Gastroesophageal sphincter (tissue), 4 donors: Measurements from ENCODE around the gene TRIM2. TPM values are rescaled to one million over a fixed set of nuclear protein-coding genes. Genes with fewer than 3 reads are reported as not detected.

Experiments used
- ATAC-seq: fragments of 150-250 bp; one replicate; pipeline ENCODE4 v1.9.1; 2016; ENCODE audit warnings: mild to moderate bottlenecking, moderate library complexity
- H3K27ac ChIP-seq, 4 donors: fragments of 200-600 bp; sonication (generic) in 3 of 4; 1 replicate in 3 of 4; 2 replicates in 1 of 4; pipeline ENCODE4 v1.5.1; 2016 to 2019
- H3K27me3 ChIP-seq: fragments of 200-600 bp; sonication (generic); one replicate; pipeline ENCODE4 v1.5.1; 2019
- H3K36me3 ChIP-seq, 2 donors: fragments of 200-600 bp; sonication (generic); one replicate each; pipeline ENCODE4 v1.5.1; 2019; ENCODE audit warnings: control low read depth in 1 of 2
- H3K4me1 ChIP-seq, 3 donors: fragments of 200-600 bp; sonication (generic); 1 replicate in 2 of 3; 2 replicates in 1 of 3; pipeline ENCODE4 v1.5.1; 2016 to 2019; ENCODE audit warnings: control low read depth in 2 of 3
- H3K4me3 ChIP-seq, 2 donors: fragments of 200-600 bp; sonication (generic); one replicate each; pipeline ENCODE4 v1.5.1; 2019; ENCODE audit warnings: mild to moderate bottlenecking in 1 of 2, moderate library complexity in 1 of 2
- H3K9me3 ChIP-seq, 3 donors: fragments of 200-600 bp; sonication (generic); one replicate each; pipeline ENCODE4 v1.5.1; 2017 to 2019; ENCODE audit warnings: control low read depth in 2 of 3
- EP300 ChIP-seq: sonication (generic); formaldehyde crosslinking; IDR thresholded peaks from one replicate; pipeline ENCODE4 v1.6.1; 2017; ENCODE audit warnings: antibody characterized with exemption, mild to moderate bottlenecking
- POLR2A ChIP-seq, 2 donors: fragments of 450-650 bp; IDR thresholded peaks; one replicate each; pipeline ENCODE4 v1.6.1; 2017; ENCODE audit warnings: antibody characterized with exemption in 2 of 2, mild to moderate bottlenecking in 2 of 2, moderate library complexity in 1 of 2
- POLR2AphosphoS5 ChIP-seq: sonication (generic); formaldehyde crosslinking; IDR thresholded peaks from one replicate; pipeline ENCODE4 v1.6.1; 2017; ENCODE audit warnings: antibody characterized with exemption
- WGBS, 2 donors: methylation state at CpG; one replicate each; pipeline ENCODE4 v1.1.5; 2018; ENCODE audit warnings: low coverage in 1 of 2; 5-methylcytosine and 5-hydroxymethylcytosine counted together
- total RNA-seq, 4 donors: library from RNA; depleted of rRNA; stranded (reverse); fragments of >200 nt; gene quantifications; one replicate each; pipeline ENCODE4 v1.1.0, GENCODE V29; 2016
- TF ChIP-seq, protein P1 (sequence below), 4 experiments: fragments of 200-600 bp in 2 of 4; fragments of 450-650 bp in 2 of 4; sonication (generic) in 1 of 4; IDR thresholded peaks; one replicate each; pipeline ENCODE4 v1.5.1; 2017 to 2019; ENCODE audit warnings: antibody characterized with exemption in 4 of 4, mild to moderate bottlenecking in 2 of 4, moderate library complexity in 2 of 4

The TRIM2 gene
- total RNA-seq, 4 donors from 2014 or later, result 31.2 to 59.2 (median 44.4) TPM

- no peaks in the 10 kb centered on the region for H3K4me1 ChIP-seq
- TF ChIP-seq EP300 (no peak), POLR2A (IDR thresholded peaks at IDR 0.05) (no peak), POLR2AphosphoS5 (no peak)
- TF ChIP-seq, protein P1, sequence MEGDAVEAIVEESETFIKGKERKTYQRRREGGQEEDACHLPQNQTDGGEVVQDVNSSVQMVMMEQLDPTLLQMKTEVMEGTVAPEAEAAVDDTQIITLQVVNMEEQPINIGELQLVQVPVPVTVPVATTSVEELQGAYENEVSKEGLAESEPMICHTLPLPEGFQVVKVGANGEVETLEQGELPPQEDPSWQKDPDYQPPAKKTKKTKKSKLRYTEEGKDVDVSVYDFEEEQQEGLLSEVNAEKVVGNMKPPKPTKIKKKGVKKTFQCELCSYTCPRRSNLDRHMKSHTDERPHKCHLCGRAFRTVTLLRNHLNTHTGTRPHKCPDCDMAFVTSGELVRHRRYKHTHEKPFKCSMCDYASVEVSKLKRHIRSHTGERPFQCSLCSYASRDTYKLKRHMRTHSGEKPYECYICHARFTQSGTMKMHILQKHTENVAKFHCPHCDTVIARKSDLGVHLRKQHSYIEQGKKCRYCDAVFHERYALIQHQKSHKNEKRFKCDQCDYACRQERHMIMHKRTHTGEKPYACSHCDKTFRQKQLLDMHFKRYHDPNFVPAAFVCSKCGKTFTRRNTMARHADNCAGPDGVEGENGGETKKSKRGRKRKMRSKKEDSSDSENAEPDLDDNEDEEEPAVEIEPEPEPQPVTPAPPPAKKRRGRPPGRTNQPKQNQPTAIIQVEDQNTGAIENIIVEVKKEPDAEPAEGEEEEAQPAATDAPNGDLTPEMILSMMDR (IDR thresholded peaks at IDR 0.05), result no peak
- no peak overlapping the region for H3K27ac ChIP-seq
- H3K4me3 ChIP-seq, result no peak overlapping the region
- peaks cover 0 to 34% of the 10 kb centered on the region in 2 donors for H3K36me3 ChIP-seq
- H3K27me3 ChIP-seq, result no peaks in the 10 kb centered on the region
- 77 to 82% methylated on average over 4 of the region's 4 CpGs for WGBS, 2 donors
- H3K9me3 ChIP-seq, result no peaks in the 10 kb centered on the region
- ATAC-seq, result no peak
Observed at GRCh38 chr4:153337686-153338085, 133.4 kb downstream of the TRIM2 start.

- H3K36me3 ChIP-seq, result peaks cover 0 to 8% of the 10 kb centered on the region in 2 donors
- no peaks in the 10 kb centered on the region for H3K27me3 ChIP-seq
- no peak overlapping the region for H3K27ac ChIP-seq
- 30 to 43% methylated on average over 4 of the region's 5 CpGs for WGBS, 2 donors
- no peak for ATAC-seq
- no peak overlapping the region for H3K4me3 ChIP-seq
- no peaks in the 10 kb centered on the region for H3K9me3 ChIP-seq
- peaks cover 0 to 21% (median 0%) of the 10 kb centered on the region in 3 donors for H3K4me1 ChIP-seq
- TF ChIP-seq POLR2AphosphoS5 (no peak), POLR2A (IDR thresholded peaks at IDR 0.05) (no peak), EP300 (no peak)
- TF ChIP-seq, protein P1 (IDR thresholded peaks at IDR 0.05), result no peak
Observed at GRCh38 chr4:153341575-153342090, 137.4 kb downstream of the TRIM2 start.

DNA sequence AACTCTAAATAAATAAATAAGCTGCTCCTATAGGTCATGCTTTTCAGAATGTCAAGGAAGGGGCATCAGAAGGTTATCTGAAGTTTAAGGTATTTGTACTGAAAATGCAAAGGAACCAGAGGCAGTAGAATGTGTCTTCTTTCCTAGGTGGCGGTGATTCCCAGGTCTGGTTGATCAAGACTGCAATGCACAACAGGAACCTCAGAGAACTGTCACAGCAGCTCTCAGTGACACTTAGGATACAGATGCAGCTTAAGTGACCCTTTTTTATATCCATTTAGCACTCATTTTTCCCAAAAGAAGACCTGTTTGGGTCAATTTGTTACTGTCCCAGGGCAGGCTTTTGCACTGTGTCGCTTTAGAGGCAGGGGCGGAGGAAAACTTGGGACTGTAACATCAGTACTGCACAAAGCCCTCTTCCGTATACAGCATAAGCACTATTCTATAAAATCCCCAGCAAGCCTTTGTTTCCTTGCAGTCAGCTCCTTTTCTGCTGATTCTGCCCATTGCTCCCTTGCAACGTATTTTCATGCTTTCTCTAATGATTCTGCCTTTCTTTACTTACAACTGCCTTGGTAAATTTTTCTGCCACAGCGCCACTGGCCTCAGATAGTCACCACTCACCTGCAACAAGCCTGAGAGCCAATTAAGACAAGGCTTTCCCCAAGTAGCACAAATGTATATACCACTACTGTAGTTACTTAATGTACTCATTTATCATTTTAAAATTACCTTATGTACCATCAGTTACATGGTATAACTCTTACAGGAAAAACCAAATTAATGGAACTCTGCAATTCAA, 138.7 kb downstream of the TRIM2 start:
- peaks cover 0 to 8% of the 10 kb centered on the region in 2 donors for H3K36me3 ChIP-seq
- peaks cover 0 to 26% (median 0%) of the 10 kb centered on the region in 3 donors for H3K4me1 ChIP-seq
- WGBS, 2 donors, result 85 to 95% methylated on average over 5 to 6 of the region's 6 CpGs
- no peaks in the 10 kb centered on the region for H3K27me3 ChIP-seq
- no peaks in the 10 kb centered on the region for H3K9me3 ChIP-seq
- H3K27ac ChIP-seq, result no peak overlapping the region
- no peak overlapping the region for H3K4me3 ChIP-seq
- TF ChIP-seq POLR2AphosphoS5, result no peak
- TF ChIP-seq, protein P1 (IDR thresholded peaks at IDR 0.05), result no peak
- TF ChIP-seq POLR2A (IDR thresholded peaks at IDR 0.05), result no peak
- no peak for TF ChIP-seq EP300
- ATAC-seq, result no peak

DNA sequence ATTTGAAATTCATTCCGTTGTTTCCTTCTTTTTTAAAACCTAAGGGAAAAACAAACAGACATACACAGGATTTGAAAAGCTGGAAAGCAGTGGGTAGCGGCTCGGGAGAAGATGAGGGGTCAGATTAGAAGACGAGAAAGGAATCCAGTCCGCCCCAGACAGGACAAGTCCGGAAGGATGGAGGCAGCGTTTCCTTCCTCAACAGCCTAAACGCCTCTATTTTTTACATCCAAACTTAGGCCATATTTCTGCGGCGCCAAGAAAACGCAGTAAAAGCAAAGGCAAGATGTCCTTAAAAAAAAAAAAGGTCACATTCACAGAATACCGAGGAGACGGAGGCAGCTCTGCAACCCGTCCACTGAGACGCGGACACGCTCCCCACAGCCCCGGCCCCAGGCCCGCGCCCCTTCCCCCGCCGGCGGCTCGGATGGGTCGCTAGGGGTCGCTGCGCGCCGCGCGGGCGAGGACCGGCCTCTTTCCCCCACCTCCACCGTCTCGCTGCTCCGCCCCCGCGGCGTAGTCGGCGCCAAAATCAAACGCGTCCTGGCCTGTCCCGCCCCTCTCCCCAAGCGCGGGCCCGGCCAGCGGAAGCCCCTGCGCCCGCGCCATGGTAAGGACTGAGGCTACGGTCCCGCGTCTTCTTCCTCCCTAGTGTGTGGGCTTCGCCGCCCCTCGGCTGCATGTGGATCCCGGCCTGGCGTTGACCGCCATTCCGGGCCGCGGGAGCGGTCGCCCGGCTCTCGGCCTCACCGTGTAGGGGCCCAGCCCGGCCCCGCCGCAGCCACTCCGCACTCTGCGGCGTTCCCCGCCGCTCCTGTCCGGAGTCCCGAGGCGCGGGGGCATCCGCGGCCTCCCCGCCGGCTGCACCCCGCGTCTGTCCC, 140.1 kb downstream of the TRIM2 start, which contains the start of gene MND1:
TSS of gene MND1 (plus strand) at position 558 of the 881 bp plus-strand sequence. CDS start at position 608, 50 bp downstream.
- TF ChIP-seq POLR2AphosphoS5, result peak; percentile 37
- TF ChIP-seq, protein P1 (IDR thresholded peaks at IDR 0.05), result peak; percentile 80 to 99 (median 91)
- no peak for TF ChIP-seq EP300
- TF ChIP-seq POLR2A (IDR thresholded peaks at IDR 0.05), result no peak
- WGBS, 2 donors, result 1 to 2% methylated on average over 10 to 12 of the region's 86 CpGs
- Histone ChIP-seq H3K4me1 (peaks cover 0 to 26% (median 0%) of the 10 kb centered on the region in 3 donors), H3K36me3 (peaks cover 0 to 8% of the 10 kb centered on the region in 2 donors), H3K4me3 (peak within 1 kb of the TSS; percentile 65 to 88), H3K27me3 (no peaks in the 10 kb centered on the region), H3K27ac (peak within 1 kb of the TSS in 3 of 4 donors; percentile 17 to 74 (median 60)), H3K9me3 (no peaks in the 10 kb centered on the region)
- peak; percentile 89 for ATAC-seq
